ENCODE measurements around the gene ZBTB20. TPM values are rescaled to one million over a fixed set of nuclear protein-coding genes. Genes with fewer than 3 reads are reported as not detected.

Gene ZBTB20
- polyA plus RNA-seq, 3 donors = 4.2 to 7.6 (median 6.4) TPM

DNA sequence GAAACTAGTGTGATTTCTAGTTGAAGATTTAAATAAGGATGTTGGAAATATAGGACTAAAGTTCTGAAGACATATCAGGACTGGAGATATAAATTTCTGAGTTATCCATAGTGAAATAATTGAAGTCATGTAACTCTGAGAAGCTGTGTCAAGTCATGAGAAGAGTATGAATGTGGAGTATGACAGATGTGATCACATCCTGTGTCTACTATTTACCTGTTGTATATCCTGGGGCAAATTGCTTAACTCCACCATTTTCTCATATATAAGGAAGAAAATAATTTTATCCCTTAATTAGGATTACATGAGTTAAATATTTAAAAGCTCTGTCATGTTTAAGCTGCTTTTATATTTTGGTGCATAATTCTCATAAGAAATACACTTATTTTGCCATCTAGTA, 350.3 kb downstream of the ZBTB20 start:
- no peak for DNase-seq (ENCODE audit: low read depth in 3 of 3, low spot score in 2 of 3)

DNA sequence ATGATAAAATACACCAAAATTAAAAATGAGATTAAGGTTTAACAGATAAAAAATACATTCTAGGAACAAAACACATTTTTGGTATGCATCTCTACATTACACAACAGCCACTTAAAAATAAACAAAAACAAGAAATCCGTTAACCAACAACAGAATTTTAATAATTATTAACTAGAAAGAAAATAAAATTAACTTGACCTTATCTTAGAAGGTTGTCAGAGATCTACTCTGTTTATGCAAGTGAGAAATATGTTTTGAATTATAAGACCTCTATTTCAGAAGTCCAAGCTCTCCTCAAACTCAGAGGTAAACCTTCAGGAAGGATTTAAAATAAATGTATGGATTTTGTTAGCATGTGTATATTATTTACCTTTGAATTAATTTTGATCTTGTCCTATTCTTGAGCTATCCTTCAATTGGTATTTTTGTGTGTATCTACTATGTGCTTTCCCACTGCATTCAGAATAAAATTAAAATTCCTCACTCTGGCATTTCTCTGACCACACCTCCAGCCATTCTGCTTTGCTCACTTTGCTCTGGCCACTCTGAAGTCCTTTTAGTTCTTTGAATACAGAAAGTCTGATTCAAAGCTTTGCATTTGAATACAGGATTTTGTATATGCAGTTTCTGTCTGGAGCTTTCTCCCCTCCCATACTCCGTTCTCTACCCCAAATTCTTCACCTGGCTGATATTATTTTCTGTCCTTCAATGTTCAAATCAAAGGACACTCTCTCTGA, 352.0 kb downstream of the ZBTB20 start:
- no peak for DNase-seq (ENCODE audit: low read depth in 3 of 3, low spot score in 2 of 3)

DNA sequence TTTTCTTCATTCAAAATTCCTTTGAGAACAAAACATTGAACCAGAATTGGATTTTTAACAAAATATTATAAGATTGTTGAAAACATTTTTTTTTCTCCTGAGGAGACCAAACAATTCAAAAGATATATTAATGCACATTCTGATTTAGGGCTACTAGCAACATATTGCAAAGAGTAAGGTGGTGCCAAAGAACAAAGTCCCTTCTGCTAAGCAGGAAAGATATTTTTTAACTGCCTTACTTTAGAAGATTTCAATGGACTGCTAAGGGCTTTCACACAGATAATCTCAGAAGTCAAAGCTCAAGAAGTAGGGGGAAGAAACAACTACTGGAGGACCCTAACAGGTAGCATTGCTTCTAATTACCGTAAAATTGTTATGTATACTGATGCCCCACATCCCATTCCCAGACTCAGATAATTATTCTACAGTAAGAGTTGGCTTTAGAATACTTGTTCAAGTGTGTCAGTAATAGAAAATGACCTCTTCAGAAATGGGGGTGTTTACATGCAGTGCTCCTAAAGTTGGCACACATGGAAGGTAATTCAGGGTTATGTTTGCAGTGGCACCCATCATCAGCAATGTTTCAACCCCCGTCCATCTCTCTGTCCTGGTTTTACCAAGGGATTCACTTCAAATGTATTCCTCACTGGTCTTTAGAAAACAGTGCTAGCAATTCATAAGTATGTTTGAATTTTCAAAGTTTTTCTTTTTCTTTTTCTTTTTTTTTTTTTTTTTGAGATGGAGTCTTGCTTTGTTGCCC, 354.7 kb downstream of the ZBTB20 start:
- DNase-seq (ENCODE audit: low read depth in 3 of 3, low spot score in 2 of 3) = no peak

DNA sequence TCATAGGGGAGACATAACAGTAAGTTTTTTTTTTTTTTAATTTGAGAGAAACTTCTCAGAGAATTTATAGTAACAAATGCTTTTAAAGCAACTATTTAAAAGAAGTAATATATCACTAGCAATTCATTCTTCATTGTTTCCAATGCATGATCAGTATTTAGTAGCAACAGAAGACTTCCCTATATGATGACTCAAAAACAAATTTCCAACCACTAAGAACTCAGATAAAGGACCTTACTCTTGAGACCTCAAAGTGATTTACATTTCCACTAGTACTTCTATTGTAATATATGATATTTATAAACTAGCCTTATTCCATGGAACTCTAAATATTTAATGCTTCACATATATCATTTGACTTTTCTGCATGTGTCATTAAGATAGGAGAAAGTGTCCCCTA, 356.3 kb downstream of the ZBTB20 start:
- no peak for DNase-seq (ENCODE audit: low read depth in 3 of 3, low spot score in 2 of 3)

DNA sequence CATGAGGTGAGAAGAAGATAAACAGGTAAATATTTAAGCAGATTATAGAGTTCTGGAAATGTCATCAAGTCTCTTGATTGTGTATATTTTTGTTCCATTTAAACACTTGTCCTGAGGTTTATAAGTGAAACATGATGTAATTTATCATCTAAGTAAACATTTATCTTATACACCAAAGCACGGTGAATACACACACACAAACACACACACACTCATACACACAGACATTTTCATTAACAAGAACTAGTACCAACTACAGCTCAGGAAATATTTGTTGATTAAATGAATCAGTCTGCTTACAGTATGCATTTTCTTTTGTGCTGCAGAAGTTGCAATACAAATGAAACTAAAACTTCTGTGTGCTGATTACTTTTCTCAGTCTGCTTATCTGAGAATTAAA, 357.3 kb downstream of the ZBTB20 start:
- no peak for DNase-seq (ENCODE audit: low read depth in 3 of 3, low spot score in 2 of 3)

DNA sequence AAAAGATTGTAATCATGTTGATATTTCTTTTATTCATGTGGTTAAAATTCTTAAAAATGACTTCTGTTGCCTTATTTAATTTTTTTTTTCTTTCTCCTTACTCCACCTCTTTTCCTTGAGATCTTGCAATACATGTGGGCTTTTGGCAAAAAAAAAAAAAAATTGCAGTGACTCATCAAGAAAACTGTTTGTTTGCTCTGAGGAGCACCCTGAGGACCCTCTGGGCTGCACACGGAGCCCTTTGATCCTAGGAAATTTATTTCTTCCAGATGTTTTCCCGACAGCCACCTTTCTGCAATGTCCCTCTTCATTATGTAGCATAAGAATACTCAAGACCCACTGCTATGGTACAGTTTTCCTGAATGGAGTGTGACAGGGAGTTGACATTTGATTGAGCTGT, 371.7 kb downstream of the ZBTB20 start:
- no peak for DNase-seq (ENCODE audit: low read depth in 3 of 3, low spot score in 2 of 3)

DNA sequence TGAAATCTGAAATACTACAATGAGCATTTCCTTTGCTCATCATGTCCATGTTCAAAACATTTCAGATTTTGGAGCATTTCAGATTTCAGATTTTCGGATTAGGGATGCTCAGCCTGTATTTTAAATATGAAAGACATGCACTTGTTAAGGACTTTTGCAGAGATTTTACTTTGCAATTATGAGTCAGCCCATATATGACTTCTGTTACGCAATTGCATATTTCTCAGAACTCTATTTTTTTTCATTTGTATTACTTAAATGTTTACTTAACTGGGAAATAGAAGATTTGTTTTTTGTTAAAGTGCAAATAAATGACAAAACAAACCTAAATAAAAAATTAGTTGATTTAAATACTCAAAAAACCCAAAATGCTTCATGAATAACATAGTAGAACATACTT, 376.2 kb downstream of the ZBTB20 start:
- DNase-seq (ENCODE audit: low read depth in 3 of 3, low spot score in 2 of 3) = no peak

DNA sequence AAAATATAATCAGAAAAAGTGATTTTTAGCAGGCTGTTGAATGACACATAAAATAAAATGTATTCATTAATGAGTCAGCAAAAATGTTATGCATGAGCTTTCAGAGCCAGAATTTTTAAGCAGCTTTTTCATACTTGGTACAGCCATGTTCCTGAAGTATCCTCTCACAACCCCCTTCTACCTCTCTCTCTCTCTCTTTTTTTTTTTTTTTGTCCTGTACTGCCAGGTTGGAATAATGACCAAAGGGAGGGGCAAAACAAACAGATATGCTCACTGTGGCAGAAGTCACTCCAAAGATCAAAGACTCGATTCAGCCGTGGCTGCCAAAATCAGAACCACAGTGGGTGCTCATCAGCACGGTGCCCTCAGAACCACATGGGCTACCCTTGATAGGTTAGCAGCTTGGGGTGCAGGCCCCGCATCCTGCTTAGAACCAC, 383.0 kb downstream of the ZBTB20 start:
- no peak for DNase-seq (ENCODE audit: low read depth in 3 of 3, low spot score in 2 of 3)

DNA sequence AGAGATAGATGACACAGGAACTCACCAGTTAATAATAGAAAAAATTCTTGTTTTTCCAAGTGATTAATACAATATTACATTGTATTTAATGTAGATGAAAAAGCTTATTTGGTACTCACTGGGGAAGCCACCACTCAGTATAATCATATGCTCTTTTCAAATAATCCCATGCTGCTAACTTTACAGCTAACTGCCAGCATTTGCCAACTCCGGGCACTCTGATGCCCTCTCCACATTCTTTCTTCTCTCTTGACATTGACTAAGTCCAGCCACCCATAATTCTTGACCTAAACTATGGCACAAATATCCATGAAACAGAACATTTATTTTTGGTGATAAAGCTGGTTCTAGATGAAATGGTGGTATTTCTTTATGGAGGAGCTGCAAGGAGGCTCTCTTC, 384.9 kb downstream of the ZBTB20 start:
- DNase-seq (ENCODE audit: low read depth in 3 of 3, low spot score in 2 of 3) = no peak

DNA sequence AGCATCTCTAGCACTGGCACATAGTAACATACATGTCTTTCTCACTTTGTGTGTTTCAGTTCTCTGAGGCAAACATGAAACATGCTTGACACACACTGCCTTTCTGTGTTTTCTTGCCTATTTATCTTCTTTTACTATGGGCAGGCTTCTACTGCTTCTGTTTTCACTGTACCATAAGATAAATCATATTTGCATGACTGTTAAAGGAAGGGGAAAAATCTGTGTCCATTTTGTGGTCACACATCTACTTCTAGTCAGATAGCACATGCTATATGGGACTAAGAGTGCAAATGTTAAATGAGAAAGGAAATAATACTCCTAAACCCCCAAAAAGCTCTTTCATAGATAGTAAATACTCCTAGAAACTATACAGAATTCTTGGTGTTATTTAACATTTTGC, 386.4 kb downstream of the ZBTB20 start:
- DNase-seq (ENCODE audit: low read depth in 3 of 3, low spot score in 2 of 3) = no peak

DNA sequence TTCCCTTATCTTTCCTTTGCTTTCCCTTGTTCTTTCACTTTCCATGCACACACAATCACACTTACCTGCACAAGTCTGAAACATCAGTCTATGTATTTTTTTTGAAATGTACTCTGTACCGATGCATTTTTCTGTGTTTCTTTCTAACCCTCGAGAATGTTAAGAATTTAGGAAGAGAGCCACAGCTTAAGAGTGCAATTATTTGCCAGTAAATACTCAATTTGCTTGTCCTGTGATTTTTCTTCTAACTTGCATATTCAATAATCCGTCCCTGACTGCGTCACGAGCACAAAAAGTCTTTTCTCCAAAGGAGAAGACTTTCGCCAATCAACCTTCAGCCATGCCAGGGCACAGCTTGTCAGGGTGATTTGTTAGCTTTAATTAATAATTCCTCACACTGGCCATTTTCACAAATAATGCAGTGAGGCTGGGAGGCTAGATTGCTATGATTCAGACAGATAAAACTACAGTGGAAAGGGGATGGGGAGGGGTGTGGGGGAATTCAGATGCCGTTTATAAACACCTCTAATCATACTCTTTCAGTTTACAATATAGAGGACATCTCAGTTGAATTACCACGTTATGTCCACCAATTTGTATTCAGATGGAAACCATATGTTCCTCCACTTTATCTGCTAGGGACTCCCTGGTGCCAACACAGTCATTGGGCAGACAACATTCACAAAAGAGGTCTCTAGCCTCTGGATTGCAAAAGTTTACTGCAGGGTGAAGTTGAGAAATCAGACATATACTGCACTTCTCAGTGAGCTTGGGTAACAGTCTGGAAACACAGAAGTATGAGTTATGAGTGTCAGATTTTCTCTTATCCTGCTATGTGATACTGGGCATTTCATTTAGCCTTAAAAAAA, 388.0 kb downstream of the ZBTB20 start:
- DNase-seq (ENCODE audit: low read depth in 3 of 3, low spot score in 2 of 3) = no peak

DNA sequence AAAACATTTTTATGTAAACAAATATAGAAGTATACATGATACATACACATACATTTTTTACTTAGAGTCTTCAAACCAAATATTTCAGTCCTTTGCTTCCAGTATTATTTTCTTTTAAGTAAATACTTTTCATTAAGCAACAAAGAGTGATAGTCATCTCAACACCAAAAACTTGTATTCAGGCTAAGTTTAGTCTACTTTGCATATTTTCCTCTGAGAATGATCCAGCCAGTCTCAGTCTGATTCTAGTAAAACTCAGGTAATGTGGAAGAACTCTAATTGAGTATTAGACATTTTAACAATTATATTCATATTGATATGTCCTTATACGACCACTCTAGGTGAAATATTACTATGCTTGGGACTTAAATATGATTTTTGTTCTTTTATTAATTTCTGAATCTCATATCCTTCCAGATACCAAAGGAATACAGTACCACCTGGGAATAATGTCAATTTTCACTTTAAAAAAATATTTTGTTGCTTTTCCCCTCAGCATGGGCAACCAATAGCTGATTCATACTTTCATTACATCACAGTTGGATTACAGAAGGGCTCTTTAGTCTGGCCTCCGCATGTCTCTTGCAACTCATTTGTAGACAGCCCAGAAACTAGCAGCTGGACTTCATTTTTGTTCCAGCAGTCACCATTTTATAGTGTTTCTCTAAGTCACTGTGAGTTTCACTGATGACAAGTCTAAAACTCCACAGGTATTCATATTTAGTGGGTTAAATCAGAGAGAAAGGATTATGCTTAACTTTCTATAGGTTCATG, 390.4 kb downstream of the ZBTB20 start:
- no peak for DNase-seq (ENCODE audit: low read depth in 3 of 3, low spot score in 2 of 3)

DNA sequence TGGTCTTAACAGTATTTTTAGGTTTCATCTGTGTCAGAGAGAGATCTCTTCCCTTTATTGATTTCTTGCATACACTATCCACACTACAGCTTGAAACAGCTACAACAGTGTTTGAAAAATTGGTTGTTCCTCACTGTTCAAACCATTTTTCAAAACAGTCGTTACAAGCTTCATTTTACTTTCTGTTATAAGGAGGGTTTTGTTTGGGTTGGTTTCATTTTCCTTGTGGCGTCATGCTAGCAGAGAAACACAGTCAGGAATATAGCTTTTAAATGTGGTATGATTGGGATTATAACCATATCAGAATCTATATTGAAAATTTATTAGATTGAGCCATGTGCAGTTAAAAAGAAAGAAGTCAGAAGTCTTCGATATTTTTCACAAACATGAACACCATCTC, 400.6 kb downstream of the ZBTB20 start:
- DNase-seq (ENCODE audit: low read depth in 3 of 3, low spot score in 2 of 3) = no peak

DNA sequence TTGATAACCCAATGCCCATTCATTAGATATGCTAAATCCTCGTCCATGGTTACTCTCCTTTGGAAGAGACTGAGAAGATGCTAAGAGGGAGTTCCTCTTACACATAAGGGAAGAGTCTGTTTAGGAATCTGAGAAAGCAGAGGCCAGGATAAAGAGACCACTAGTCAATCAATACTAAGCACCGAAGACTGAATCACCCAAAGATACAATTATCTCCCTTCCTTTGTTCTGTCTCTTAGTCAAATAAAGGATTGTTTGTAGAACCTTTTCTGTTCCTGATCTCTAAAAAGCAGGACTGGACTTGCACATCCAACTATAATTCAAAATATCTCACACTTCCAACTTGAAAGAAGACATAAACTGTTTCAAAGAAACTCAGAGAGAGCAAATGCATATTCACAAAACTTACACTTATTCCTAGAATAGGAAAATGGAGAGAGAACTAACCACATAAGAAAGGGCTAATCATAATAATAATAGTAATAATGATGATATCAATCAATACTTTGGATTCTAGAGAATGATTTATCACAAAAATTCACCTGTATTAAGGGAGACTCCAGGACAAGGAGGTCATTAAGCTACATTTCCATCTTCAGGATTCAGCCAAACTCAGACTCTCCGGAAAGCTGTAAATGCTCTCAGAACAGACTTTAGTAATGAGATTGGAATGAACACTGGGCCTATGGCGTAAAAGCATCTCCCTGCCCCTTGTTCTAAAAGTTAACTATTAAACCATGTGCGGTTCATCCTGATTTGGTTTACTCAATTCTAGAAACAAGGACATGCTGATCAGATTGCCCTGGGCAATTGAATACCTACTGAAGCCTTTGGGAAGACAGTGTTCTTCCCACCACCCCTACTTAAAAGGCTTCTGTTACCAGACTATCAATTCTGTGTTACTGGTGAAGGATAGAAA, 401.5 kb downstream of the ZBTB20 start:
- no peak for DNase-seq (ENCODE audit: low read depth in 3 of 3, low spot score in 2 of 3)

DNA sequence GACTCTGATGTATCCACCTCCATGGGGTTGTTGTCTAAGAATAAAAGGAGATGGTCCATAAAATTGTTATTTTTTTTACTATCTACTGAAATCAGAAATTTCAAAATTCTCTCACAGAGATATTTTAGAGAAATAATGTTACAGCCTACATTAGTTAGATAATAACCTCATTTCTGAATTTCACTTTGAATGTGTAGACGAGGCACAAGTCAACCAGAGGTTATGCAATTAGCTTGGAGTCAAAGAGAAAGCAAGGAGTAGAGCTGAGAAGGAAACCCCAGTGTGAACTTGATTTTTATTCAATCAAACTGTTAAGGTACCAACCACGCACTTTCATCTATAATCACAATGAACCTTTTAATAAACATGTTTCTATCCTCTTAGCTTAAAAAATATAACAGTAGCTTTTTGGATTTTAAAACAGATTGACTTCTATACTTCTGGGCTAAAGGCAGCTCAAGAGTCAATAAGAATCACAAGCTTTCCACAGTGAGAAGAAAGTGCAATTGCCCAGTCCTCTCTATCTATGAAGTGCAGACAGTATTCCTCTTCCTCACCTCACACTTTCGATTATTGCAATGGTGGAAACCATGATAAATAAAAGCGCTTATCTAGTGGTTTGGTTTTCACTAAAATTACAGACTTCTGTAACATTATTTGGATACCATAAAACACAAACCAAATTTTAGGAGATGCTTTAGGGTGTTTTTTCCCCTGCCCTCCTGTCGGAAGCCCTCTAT, 403.2 kb downstream of the ZBTB20 start:
- no peak for DNase-seq (ENCODE audit: low read depth in 3 of 3, low spot score in 2 of 3)

DNA sequence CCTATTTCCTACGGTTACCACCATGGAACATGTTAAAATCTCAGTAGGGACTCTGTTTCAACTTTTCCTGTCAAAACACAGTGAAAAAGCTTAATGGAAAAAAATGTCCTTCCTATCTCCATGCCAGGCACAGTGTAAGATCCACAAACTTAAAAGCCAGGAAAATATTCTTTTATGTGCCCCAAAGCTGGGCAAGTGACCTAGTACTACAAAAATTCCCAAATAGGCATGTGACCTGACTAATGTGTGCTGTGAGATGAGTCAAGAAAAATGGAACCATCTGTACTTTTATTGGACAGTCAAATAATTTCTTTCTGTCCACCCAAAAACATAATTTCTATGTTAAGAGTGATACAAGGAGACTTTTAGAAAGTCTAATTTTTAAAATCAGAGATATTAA, 406.0 kb downstream of the ZBTB20 start:
- DNase-seq (ENCODE audit: low read depth in 3 of 3, low spot score in 2 of 3) = no peak

DNA sequence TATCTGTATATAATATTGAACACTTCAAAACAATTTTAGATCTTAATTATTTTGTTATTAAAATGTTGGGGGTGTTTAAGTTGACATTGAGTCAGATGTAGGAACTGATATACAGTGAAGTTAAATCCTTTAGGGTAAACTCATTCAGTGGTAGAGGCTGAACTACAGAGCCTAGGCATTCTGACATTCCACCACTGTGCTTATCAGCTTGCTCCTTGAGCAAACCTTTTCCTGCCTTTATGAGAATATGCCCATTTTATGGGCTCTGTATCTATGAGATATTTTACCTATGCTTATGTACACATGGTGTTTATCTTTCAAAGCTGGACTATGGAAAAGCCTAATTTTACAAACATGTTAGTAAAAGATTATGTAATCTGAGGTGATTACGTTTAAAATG, 407.5 kb downstream of the ZBTB20 start:
- no peak for DNase-seq (ENCODE audit: low read depth in 3 of 3, low spot score in 2 of 3)

DNA sequence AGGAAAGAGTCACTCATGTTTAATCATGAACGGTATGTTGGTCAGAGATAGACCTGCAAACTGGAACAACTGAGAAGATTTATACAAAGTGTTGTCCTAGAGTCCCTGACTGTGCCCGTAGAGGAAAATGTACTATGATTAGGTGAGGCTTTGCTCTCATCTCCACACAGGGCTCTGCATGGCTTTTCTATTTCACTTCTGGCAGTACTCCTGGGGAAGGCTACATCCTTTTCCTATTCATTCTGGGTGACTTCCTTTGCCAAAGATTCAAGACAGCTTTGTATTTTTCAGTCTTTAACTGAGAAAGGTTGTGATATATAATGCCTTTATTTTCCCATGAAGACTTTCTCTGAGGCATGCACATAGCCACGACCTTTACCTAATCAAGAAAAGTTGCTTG, 414.7 kb downstream of the ZBTB20 start:
- no peak for DNase-seq (ENCODE audit: low read depth in 3 of 3, low spot score in 2 of 3)

DNA sequence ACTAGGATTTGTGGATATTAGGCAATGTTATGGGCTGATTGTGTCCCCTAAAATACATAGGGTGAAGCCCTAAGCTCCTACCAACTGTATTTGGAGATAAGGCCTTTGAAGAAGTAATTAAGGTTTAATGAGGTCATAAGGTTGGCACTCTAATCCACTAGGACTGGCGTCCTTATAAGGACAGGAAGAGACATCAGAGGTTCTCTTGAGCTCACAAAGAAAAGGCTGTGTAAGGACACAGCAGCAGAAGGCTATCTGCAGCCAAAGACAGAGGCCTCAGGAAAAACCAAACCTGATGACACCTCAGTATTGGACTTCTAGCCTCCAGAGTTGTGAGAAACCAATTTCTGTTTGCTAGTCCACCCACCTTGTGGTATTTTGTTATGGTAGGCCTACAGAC, 416.7 kb downstream of the ZBTB20 start:
- no peak for DNase-seq (ENCODE audit: low read depth in 3 of 3, low spot score in 2 of 3)
